Osteoblast (primary cell): Measurements from ENCODE around the gene NPAS3. TPM values are rescaled to one million over a fixed set of nuclear protein-coding genes. Genes with fewer than 3 reads are reported as not detected.

Source experiments
- DNase-seq: peaks from one replicate; pipeline ENCODE4 v3.0.0; 2011; ENCODE audit warnings: low spot score, mixed read lengths; ENCODE audit not compliant: insufficient read length; ENCODE audit errors: missing footprints
- H2AFZ ChIP-seq: 2 replicates; pipeline ENCODE4 v1.6.0; 2011; ENCODE audit warnings: mild to moderate bottlenecking, low read length
- H3K27ac ChIP-seq: 2 replicates; pipeline ENCODE4 v1.5.1; 2011; ENCODE audit warnings: mild to moderate bottlenecking, low read depth, low read length, moderate library complexity
- H3K27me3 ChIP-seq: 2 replicates; pipeline ENCODE4 v1.6.0; 2012; ENCODE audit warnings: mild to moderate bottlenecking, control low read depth, inconsistent platforms, low read length, moderate library complexity; ENCODE audit not compliant: insufficient read depth
- H3K36me3 ChIP-seq: 2 replicates; pipeline ENCODE4 v1.5.1; 2011; ENCODE audit warnings: mild to moderate bottlenecking, low read length, control low read depth, moderate library complexity; ENCODE audit not compliant: insufficient read depth
- H3K4me1 ChIP-seq: 2 replicates; pipeline ENCODE4 v1.5.1; 2011; ENCODE audit warnings: mild to moderate bottlenecking, low read length, control low read depth, moderate library complexity; ENCODE audit not compliant: insufficient read depth
- H3K4me2 ChIP-seq: 2 replicates; pipeline ENCODE4 v1.6.0; 2011; ENCODE audit warnings: mild to moderate bottlenecking, low read length; ENCODE audit not compliant: insufficient read depth
- H3K4me3 ChIP-seq: fragments of 200-600 bp; sonication (generic); 3 replicates; pipeline ENCODE4 v1.5.1; 2012; ENCODE audit warnings: mild to moderate bottlenecking, low read length, inconsistent platforms; ENCODE audit not compliant: insufficient read depth
- H3K79me2 ChIP-seq: 2 replicates; pipeline ENCODE4 v1.6.0; 2012; ENCODE audit warnings: mild to moderate bottlenecking, low read length, control low read depth, inconsistent platforms; ENCODE audit not compliant: insufficient read depth
- H3K9me3 ChIP-seq: 2 replicates; pipeline ENCODE4 v1.5.1; 2011; ENCODE audit warnings: low read depth, low read length, control low read depth
- H4K20me1 ChIP-seq: 2 replicates; pipeline ENCODE4 v1.6.0; 2012; ENCODE audit warnings: mild to moderate bottlenecking, low read length, control low read depth; ENCODE audit not compliant: insufficient read depth
- total RNA-seq: library from RNA; depleted of rRNA; stranded (reverse); fragments of >200 nt; gene quantifications from 2 replicates; pipeline ENCODE4 v1.2.3, GENCODE V29; 2012
- TF ChIP-seq, protein P1 (sequence below): IDR thresholded peaks from 2 replicates; pipeline ENCODE4 v1.5.1; 2011; ENCODE audit warnings: mild to moderate bottlenecking, low read depth, low read length, moderate library complexity; ENCODE audit errors: extremely low read depth

NPAS3 gene
- total RNA-seq, 1 donor, result 0.72 TPM

GRCh38 chr14:33758547-33758946 lies 819.9 kb downstream of the NPAS3 start:
- no peaks in the 10 kb centered on the region for H4K20me1 ChIP-seq
- H3K27me3 ChIP-seq, result peaks cover 5% of the 10 kb centered on the region
- H2AFZ ChIP-seq, result no peak overlapping the region
- peaks cover 4% of the 10 kb centered on the region for H3K4me1 ChIP-seq
- H3K4me3 ChIP-seq, result no peak overlapping the region
- no peaks in the 10 kb centered on the region for H3K9me3 ChIP-seq
- DNase-seq, result no peak
- no peaks in the 10 kb centered on the region for H3K79me2 ChIP-seq
- no peaks in the 10 kb centered on the region for H3K36me3 ChIP-seq
- TF ChIP-seq, protein P1, sequence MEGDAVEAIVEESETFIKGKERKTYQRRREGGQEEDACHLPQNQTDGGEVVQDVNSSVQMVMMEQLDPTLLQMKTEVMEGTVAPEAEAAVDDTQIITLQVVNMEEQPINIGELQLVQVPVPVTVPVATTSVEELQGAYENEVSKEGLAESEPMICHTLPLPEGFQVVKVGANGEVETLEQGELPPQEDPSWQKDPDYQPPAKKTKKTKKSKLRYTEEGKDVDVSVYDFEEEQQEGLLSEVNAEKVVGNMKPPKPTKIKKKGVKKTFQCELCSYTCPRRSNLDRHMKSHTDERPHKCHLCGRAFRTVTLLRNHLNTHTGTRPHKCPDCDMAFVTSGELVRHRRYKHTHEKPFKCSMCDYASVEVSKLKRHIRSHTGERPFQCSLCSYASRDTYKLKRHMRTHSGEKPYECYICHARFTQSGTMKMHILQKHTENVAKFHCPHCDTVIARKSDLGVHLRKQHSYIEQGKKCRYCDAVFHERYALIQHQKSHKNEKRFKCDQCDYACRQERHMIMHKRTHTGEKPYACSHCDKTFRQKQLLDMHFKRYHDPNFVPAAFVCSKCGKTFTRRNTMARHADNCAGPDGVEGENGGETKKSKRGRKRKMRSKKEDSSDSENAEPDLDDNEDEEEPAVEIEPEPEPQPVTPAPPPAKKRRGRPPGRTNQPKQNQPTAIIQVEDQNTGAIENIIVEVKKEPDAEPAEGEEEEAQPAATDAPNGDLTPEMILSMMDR, result no peak
- H3K4me2 ChIP-seq, result no peak overlapping the region
- H3K27ac ChIP-seq, result no peak overlapping the region

DNA sequence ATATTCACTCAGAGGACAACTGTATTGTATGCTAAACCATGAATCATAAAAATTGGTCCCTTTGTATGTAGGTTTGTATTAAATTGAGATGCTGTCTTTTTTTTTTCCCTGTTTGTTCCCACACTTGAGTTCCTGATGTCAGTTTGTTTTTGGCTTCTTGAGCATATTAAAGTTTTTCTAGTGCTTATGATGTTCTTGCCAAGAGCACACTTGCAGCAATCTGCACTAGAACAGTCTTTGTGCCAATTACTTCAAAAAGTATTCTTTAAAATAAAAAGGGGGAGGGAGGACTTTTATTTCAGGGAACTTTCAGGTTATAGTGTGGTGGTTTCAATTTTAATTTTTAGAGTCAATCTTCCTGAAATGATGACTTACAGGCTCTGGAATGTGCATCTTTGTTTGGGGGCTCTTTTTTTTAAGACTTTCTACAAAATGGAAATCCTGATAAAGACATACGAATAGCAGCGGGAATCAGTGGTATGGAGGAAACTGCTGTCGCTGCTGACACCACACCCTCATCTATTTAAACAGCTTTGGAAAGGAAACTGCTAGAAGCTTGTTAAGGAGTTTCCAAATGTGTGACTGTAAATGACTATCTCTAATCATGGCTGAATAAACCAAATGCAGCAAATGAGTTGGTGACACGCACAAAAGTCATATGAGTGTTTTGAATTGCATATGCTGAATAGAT lies 823.6 kb downstream of the NPAS3 start:
- H3K27ac ChIP-seq, result no peak overlapping the region
- H4K20me1 ChIP-seq, result no peaks in the 10 kb centered on the region
- peaks cover 4% of the 10 kb centered on the region for H3K4me1 ChIP-seq
- H3K4me3 ChIP-seq, result no peak overlapping the region
- TF ChIP-seq, protein P1, result no peak
- H3K36me3 ChIP-seq, result no peaks in the 10 kb centered on the region
- peaks cover 5% of the 10 kb centered on the region for H3K27me3 ChIP-seq
- DNase-seq, result no peak
- no peaks in the 10 kb centered on the region for H3K9me3 ChIP-seq
- H3K4me2 ChIP-seq, result no peak overlapping the region
- H3K79me2 ChIP-seq, result no peaks in the 10 kb centered on the region
- H2AFZ ChIP-seq, result no peak overlapping the region

DNA sequence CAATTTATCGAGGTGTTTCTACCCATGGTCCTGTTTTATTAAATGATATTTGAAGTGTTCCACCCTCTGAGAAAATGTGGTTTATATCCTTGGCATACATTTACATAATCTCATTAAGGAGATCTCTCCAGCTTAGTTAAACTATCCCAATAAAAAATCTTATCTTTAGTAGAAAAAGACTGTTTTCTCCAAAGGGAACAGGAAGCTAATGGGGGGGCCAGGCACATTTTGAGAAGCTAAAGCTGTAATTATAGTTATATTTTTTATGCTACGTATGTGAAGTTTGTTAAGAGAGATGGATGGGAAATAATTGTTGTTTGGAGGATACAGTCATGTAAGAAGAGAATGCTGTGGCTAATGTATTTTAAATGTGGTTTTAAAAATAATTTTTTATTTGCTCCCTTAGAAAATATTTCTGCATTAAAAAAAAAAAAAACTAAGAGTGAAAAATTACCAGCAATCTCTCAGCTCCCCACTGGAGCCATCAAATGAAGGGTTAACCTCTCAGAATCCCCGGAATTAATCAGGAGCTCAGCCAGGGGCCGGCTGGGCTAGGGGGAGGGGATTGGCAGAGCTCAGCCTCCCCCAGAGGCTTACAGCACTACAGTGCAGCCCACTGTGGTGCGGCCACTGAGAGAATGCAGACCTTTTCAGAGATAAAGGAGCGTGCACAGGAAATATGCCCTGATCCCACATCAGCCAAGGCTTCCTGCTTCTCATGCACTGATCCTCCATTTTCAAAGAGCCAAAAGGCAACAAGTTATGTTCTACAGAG lies 826.4 kb downstream of the NPAS3 start:
- H2AFZ ChIP-seq, result peak overlapping the region; percentile 40
- H3K4me3 ChIP-seq, result no peak overlapping the region

More for the DNA sequence above, 826.4 kb downstream of the NPAS3 start:
- no peaks in the 10 kb centered on the region for H3K9me3 ChIP-seq
- H4K20me1 ChIP-seq, result no peaks in the 10 kb centered on the region
- H3K79me2 ChIP-seq, result no peaks in the 10 kb centered on the region
- H3K27me3 ChIP-seq, result no peaks in the 10 kb centered on the region
- peaks cover 12% of the 10 kb centered on the region for H3K4me1 ChIP-seq
- TF ChIP-seq, protein P1, result no peak
- no peak overlapping the region for H3K4me2 ChIP-seq
- no peak for DNase-seq
- H3K27ac ChIP-seq, result no peak overlapping the region
- H3K36me3 ChIP-seq, result no peaks in the 10 kb centered on the region
